Endometrial microvascular endothelial cells (primary cell): ENCODE measurements around the gene GNS. TPM values are rescaled to one million over a fixed set of nuclear protein-coding genes. Genes with fewer than 3 reads are reported as not detected.

Source experiments
- in situ Hi-C: cut with HindIII; loops from 2 replicates; pipeline ENCODE4 v1.10.0; 2017; ENCODE audit warnings: low sequenced_read_pairs, low pct_unique_long_range_greater_than_20kb; ENCODE audit errors: inconsistent ontology term
- total RNA-seq: library from RNA; depleted of rRNA; stranded (reverse); fragments of >200 nt; gene quantifications from one replicate; pipeline ENCODE4 v1.2.3, GENCODE V29; 2015; ENCODE audit errors: inconsistent ontology term

The GNS gene
- total RNA-seq, 1 donor from 2014 or later: 220 TPM

- in situ Hi-C loops: no loop called here
Observed at GRCh38 chr12:64665514-64665913, 93.7 kb downstream of the GNS start.

Other genes starting within 250 kb of the GNS start
- gene RASSF3, start 148.9 kb downstream of the GNS start, total RNA-seq: 59.0 TPM
- 31.7 TPM for gene TBC1D30, start 65.2 kb upstream of the GNS start, total RNA-seq